Testis (tissue), 5 donors: ENCODE measurements around the gene SOX3. TPM values are rescaled to one million over a fixed set of nuclear protein-coding genes. Genes with fewer than 3 reads are reported as not detected.
A peak's percentile ranks its signal among the peaks of the same experiment; 100 is the strongest.

Experiments used
- DNase-seq: peaks from one replicate; pipeline ENCODE4 v3.0.0-alpha.2; 2019
- H3K27ac ChIP-seq, 2 donors: fragments of 200-600 bp; sonication (generic); one replicate each; pipeline ENCODE4 v1.5.1; 2019
- H3K27me3 ChIP-seq: fragments of 200-600 bp; sonication (generic); one replicate; pipeline ENCODE4 v1.5.1; 2019
- H3K36me3 ChIP-seq: fragments of 200-600 bp; sonication (generic); one replicate; pipeline ENCODE4 v1.5.1; 2017; ENCODE audit warnings: low read depth; ENCODE audit errors: missing control alignments
- H3K4me1 ChIP-seq: fragments of 200-600 bp; sonication (generic); one replicate; pipeline ENCODE4 v1.5.1; 2019
- H3K4me3 ChIP-seq, 2 donors: fragments of 200-600 bp; sonication (generic); one replicate each; pipeline ENCODE4 v1.5.1; 2017 to 2019
- H3K9me3 ChIP-seq: fragments of 200-600 bp; sonication (generic); one replicate; pipeline ENCODE4 v1.5.1; 2017
- POLR2A ChIP-seq: fragments of 450-650 bp; IDR thresholded peaks from one replicate; pipeline ENCODE4 v1.6.1; 2017; ENCODE audit warnings: antibody characterized with exemption, mild to moderate bottlenecking, moderate library complexity
- WGBS, 2 donors: methylation state at CpG; one replicate each; pipeline ENCODE4 v1.1.5; 2018; 5-methylcytosine and 5-hydroxymethylcytosine counted together
- intact Hi-C: fragments of 100-400 bp; cut with DNase I; formaldehyde crosslinking; loops from one replicate; pipeline ENCODE4 v1.15.1; 2023; ENCODE audit warnings: low total_unique reads
- long read RNA-seq, 2 donors: transcript quantifications; one replicate each; lab custom pipeline, GENCODE V29; 2026
- polyA plus RNA-seq: library from polyadenylated mRNA; stranded (reverse); fragments of 350-450 nt; fragmentation: Illumina TruSeq; extraction: RNeasy Lipid Tissue Mini Kit (QIAGEN cat#74804); gene quantifications from one replicate; pipeline ENCODE4 v1.2.3, GENCODE V29; 2014; ENCODE audit warnings: low read depth, low replicate concordance; ENCODE audit not compliant: insufficient read depth
- total RNA-seq, 2 donors: library from RNA; depleted of rRNA; stranded (reverse); fragments of >200 nt; gene quantifications; one replicate each; pipeline ENCODE4 v1.2.3, GENCODE V29; 2016
- TF ChIP-seq, protein P1 (sequence below), 3 experiments: fragments of 450-650 bp in 2 of 3; fragments of 200-600 bp in 1 of 3; sonication (generic) in 1 of 3; IDR thresholded peaks; one replicate each; pipeline ENCODE4 v1.5.1; 2016 to 2019; ENCODE audit warnings: antibody characterized with exemption in 3 of 3, mild to moderate bottlenecking in 2 of 3, moderate library complexity in 1 of 3

The SOX3 gene
- total RNA-seq (10 to 100 TPM; 13.7 to 18.0 TPM), polyA plus RNA-seq (2.9 TPM)
- long read RNA-seq, donor 1 = 0 reads
- long read RNA-seq, donor 2 = 0 reads

DNA sequence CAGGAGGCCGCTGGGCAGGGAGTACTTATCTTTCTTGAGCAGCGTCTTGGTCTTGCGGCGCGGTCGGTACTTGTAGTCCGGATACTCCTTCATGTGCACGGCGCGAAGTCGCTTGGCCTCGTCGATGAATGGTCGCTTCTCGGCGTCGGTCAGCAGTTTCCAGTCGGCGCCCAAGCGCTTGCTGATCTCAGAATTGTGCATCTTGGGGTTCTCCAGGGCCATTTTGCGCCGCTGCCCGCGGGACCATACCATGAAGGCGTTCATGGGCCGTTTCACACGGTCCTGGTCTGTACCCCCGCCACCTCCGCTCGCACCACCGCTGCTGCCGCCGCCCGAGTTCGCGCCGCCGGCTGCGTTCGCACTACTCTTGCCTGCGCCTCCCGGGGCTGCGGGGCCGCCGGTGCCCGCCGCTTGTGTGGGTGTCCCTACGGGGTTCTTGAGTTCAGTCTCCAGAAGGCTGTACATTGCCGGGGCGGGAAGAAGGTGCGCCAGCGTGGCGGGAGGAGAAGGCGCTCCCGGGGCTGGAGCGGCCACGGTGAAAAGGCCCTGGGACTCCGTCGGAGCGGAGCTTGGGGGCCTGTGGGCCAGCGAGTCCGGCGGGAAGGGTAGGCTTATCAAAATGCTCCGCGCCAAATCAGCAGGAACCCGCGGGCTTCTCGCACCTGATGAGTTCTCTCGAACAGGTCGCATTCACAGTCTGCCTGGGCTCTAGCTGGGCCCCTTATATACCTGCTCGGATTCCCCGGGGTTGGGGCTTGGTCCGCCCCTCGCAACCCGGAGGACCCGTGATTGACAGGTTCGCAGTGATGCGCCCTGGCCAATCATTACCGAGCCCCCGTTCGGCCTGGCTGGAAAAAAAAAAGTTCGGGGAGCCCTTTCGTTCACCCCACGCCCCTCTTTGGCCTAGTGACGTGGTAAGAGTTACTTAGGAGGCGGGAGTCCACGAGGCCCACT, at the start of gene SOX3:
Gene SOX3, minus strand, starts transcription at position 699 of the 954 bp plus-strand sequence. Its CDS starts 9 bp downstream, at position 690.
- 0% methylated on average over 22 of the region's 87 CpGs; no CpG with 5 or more reads in 1 of the 2 donors for WGBS, 2 donors
- H3K36me3 ChIP-seq = no peaks in the 10 kb centered on the region
- no peak within 1 kb of the TSS for H3K27ac ChIP-seq
- H3K4me3 ChIP-seq = peak within 1 kb of the TSS; percentile 26 to 49
- peak; percentile 51 for DNase-seq
- TF ChIP-seq POLR2A = no peak
- TF ChIP-seq, protein P1, sequence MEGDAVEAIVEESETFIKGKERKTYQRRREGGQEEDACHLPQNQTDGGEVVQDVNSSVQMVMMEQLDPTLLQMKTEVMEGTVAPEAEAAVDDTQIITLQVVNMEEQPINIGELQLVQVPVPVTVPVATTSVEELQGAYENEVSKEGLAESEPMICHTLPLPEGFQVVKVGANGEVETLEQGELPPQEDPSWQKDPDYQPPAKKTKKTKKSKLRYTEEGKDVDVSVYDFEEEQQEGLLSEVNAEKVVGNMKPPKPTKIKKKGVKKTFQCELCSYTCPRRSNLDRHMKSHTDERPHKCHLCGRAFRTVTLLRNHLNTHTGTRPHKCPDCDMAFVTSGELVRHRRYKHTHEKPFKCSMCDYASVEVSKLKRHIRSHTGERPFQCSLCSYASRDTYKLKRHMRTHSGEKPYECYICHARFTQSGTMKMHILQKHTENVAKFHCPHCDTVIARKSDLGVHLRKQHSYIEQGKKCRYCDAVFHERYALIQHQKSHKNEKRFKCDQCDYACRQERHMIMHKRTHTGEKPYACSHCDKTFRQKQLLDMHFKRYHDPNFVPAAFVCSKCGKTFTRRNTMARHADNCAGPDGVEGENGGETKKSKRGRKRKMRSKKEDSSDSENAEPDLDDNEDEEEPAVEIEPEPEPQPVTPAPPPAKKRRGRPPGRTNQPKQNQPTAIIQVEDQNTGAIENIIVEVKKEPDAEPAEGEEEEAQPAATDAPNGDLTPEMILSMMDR (IDR thresholded peaks at IDR 0.05) = no peak
- no peaks in the 10 kb centered on the region for H3K27me3 ChIP-seq
- intact Hi-C loops = no loop called here
- H3K4me1 ChIP-seq = no peaks in the 10 kb centered on the region
- no peaks in the 10 kb centered on the region for H3K9me3 ChIP-seq

DNA sequence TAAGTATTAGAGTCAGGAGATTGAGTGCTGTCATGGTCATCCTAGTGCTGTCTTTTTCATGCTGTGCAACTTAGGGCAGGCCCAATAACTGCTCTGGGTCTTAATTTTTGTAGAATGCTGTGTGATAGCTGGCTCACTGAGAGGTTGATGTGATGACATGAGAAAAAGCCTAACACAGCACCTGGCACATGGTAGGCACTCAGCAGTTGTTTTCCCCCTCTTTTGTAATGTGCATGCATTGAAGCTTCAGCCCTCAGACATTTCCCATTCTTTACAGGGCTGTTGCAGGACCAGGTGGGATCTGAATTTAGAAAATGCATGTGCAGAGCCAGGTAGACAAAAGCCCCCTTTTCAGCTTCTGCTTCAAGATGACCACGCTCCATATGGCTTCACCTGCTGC, 44.1 kb upstream of the SOX3 start:
- no peak for DNase-seq
- Histone ChIP-seq H3K27me3 (no peaks in the 10 kb centered on the region), H3K27ac (no peak overlapping the region), H3K4me3 (no peak overlapping the region), H3K9me3 (no peaks in the 10 kb centered on the region), H3K36me3 (no peaks in the 10 kb centered on the region), H3K4me1 (no peaks in the 10 kb centered on the region)
- intact Hi-C loops = no loop called here
- TF ChIP-seq, protein P1 (IDR thresholded peaks at IDR 0.05) = no peak
- no peak for TF ChIP-seq POLR2A
- WGBS, 2 donors = 86 to 100% methylated on average over 1 of the region's 1 CpG

DNA sequence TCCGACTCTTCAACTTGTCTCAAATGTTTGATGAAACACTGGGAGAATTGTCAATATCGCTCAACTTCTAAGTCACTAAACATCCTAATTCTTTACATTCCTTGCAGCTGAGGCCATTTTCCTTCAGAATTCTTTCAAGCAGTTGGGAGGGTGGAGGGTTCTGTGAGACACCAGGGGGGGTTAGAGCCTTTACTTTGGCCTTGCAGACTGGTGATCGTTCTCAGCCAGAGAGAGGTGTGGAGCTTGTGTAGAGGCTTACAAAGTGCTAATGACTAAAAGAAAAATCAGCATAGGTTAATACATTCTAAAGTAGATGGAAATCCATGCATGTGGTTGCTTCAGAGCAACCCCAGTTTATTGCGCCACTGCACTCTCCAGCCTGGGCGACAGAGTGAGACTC, 21.3 kb upstream of the SOX3 start:
- WGBS, 2 donors = 40 to 56% methylated on average over 3 to 4 of the region's 5 CpGs
- no peaks in the 10 kb centered on the region for H3K36me3 ChIP-seq
- intact Hi-C loops = no loop called here

GRCh38 chrX:140525448-140525847, 20.6 kb upstream of the SOX3 start:
- Histone ChIP-seq H3K4me1 (no peaks in the 10 kb centered on the region), H3K27me3 (no peaks in the 10 kb centered on the region), H3K9me3 (no peaks in the 10 kb centered on the region), H3K27ac (no peak overlapping the region), H3K36me3 (no peaks in the 10 kb centered on the region), H3K4me3 (no peak overlapping the region)
- intact Hi-C loops = no loop called here
- DNase-seq = no peak
- WGBS, 2 donors = 49 to 73% methylated on average over 2 of the region's 2 CpGs
- no peak for TF ChIP-seq POLR2A
- TF ChIP-seq, protein P1 (IDR thresholded peaks at IDR 0.05) = no peak

More for the DNA sequence above, 21.3 kb upstream of the SOX3 start:
- Histone ChIP-seq H3K9me3 (no peaks in the 10 kb centered on the region), H3K27me3 (no peaks in the 10 kb centered on the region), H3K4me1 (no peaks in the 10 kb centered on the region), H3K4me3 (no peak overlapping the region), H3K27ac (no peak overlapping the region)
- TF ChIP-seq POLR2A = no peak
- TF ChIP-seq, protein P1 (IDR thresholded peaks at IDR 0.05) = no peak
- DNase-seq = no peak
